Keratinocyte (primary cell): ENCODE data around the gene TREML1. TPM values are rescaled to one million over a fixed set of nuclear protein-coding genes. Genes with fewer than 3 reads are reported as not detected.

Experiments
- DNase-seq: peaks from one replicate; pipeline ENCODE4 v3.0.0-alpha.2; 2011; ENCODE audit warnings: low read depth, missing footprints, low spot score
- FAIRE-seq: peaks from 2 replicates; lab custom pipeline; 2011; peaks lifted over from hg19 to GRCh38; lab: Jason Lieb, UNC
- H2AFZ ChIP-seq: 2 replicates; pipeline ENCODE4 v1.6.0; 2012; ENCODE audit warnings: low read length, control low read depth, inconsistent platforms; ENCODE audit not compliant: control insufficient read depth
- H3K27ac ChIP-seq: 2 replicates; pipeline ENCODE4 v1.5.1; 2011; ENCODE audit warnings: low read length; ENCODE audit not compliant: control insufficient read depth, insufficient read depth
- H3K27me3 ChIP-seq: 3 replicates; pipeline ENCODE4 v1.6.0; 2011; ENCODE audit warnings: low read length; ENCODE audit not compliant: control insufficient read depth, insufficient read depth; ENCODE audit errors: extremely low read depth
- H3K36me3 ChIP-seq, 2 experiments: 2 replicates in 1 of 2; 3 replicates in 1 of 2; pipeline ENCODE4 v1.5.1; 2011; ENCODE audit warnings: low read length in 2 of 2, mild to moderate bottlenecking in 1 of 2; ENCODE audit not compliant: control insufficient read depth in 2 of 2, insufficient read depth in 2 of 2; ENCODE audit errors: extremely low read depth in 1 of 2
- H3K4me1 ChIP-seq: 3 replicates; pipeline ENCODE4 v1.5.1; 2011; ENCODE audit warnings: low read length; ENCODE audit not compliant: control insufficient read depth, insufficient read depth; ENCODE audit errors: extremely low read depth
- H3K4me2 ChIP-seq: 3 replicates; pipeline ENCODE4 v1.6.0; 2011; ENCODE audit warnings: low read depth, low read length; ENCODE audit not compliant: control insufficient read depth, insufficient read depth; ENCODE audit errors: extremely low read depth
- H3K4me3 ChIP-seq, 3 experiments: fragments of 200-600 bp in 1 of 3; sonication (generic) in 1 of 3; 2 replicates in 2 of 3; 3 replicates in 1 of 3; pipeline ENCODE4 v1.5.1; 2011 to 2016; ENCODE audit warnings: low read length in 3 of 3, mild to moderate bottlenecking in 3 of 3, control low read depth in 2 of 3, inconsistent platforms in 1 of 3, low read depth in 1 of 3, mixed read lengths in 1 of 3, mixed run types in 1 of 3, moderate library complexity in 1 of 3; ENCODE audit not compliant: control insufficient read depth in 2 of 3, insufficient read depth in 2 of 3; ENCODE audit errors: extremely low read depth in 1 of 3
- H3K79me2 ChIP-seq: 2 replicates; pipeline ENCODE4 v1.6.0; 2012; ENCODE audit warnings: low read length; ENCODE audit not compliant: control insufficient read depth, insufficient read depth
- H3K9ac ChIP-seq: 3 replicates; pipeline ENCODE4 v1.6.0; 2011; ENCODE audit warnings: low read length; ENCODE audit not compliant: control insufficient read depth, insufficient read depth; ENCODE audit errors: extremely low read depth
- H3K9me1 ChIP-seq: 3 replicates; pipeline ENCODE4 v1.6.0; 2011; ENCODE audit warnings: low read length; ENCODE audit not compliant: control insufficient read depth, insufficient read depth; ENCODE audit errors: extremely low read depth
- H3K9me3 ChIP-seq: 2 replicates; pipeline ENCODE4 v1.5.1; 2012; ENCODE audit warnings: low read depth, low read length; ENCODE audit not compliant: control insufficient read depth
- H4K20me1 ChIP-seq: 3 replicates; pipeline ENCODE4 v1.6.0; 2011; ENCODE audit warnings: low read length; ENCODE audit not compliant: control insufficient read depth, insufficient read depth; ENCODE audit errors: extremely low read depth
- CTCF ChIP-seq, 3 experiments: IDR thresholded peaks in 1 of 3; conservative IDR thresholded peaks in 1 of 3; optimal IDR thresholded peaks in 1 of 3; 2 replicates in 2 of 3; 3 replicates in 1 of 3; pipeline versions ENCODE3 to v1.5.1; 2011; ENCODE audit warnings: low read length in 3 of 3, mild to moderate bottlenecking in 3 of 3, moderate library complexity in 2 of 3, control low read depth in 1 of 3, inconsistent platforms in 1 of 3; ENCODE audit not compliant: insufficient read depth in 2 of 3; ENCODE audit errors: extremely low read depth in 1 of 3
- EZH2 ChIP-seq: IDR thresholded peaks from one replicate; pipeline ENCODE4 v1.6.1; 2012; ENCODE audit warnings: inconsistent platforms, mild to moderate bottlenecking, low read length, moderate library complexity
- dilution Hi-C: fragments of 300-500 bp; cut with MboI; formaldehyde crosslinking; loops from one replicate; pipeline ENCODE4 v1.7.0; 2020; ENCODE audit warnings: low sequenced_read_pairs; ENCODE audit not compliant: extremely low pct_ligation_motif_present
- polyA plus RNA-seq, 5 experiments: library from polyadenylated mRNA; depleted of rRNA in 3 of 5; stranded (reverse) in 3 of 5; stranded (forward) in 1 of 5; unstranded in 1 of 5; fragments of >200 nt; gene quantifications; 1 replicate in 1 of 5; 2 replicates in 3 of 5; 3 replicates in 1 of 5; pipeline versions ENCODE4 v1.2.1 to v1.2.3, GENCODE V29; 2011 to 2012; ENCODE audit warnings: missing spikeins in 2 of 5, low read depth in 1 of 5, low replicate concordance in 1 of 5

The TREML1 gene
- polyA plus RNA-seq, 1 donor (not counting 4 experiments of a cell fraction or from before 2014, with no cell fraction given): 0.26 TPM

GRCh38 chr6:41157323-41157722 lies 3.2 kb upstream of the TREML1 start:
- H3K27me3 ChIP-seq: no peaks in the 10 kb centered on the region
- no peak for TF ChIP-seq CTCF (optimal IDR thresholded peaks at IDR 0.05 in 1 of 3, IDR thresholded peaks at IDR 0.05 in 1 of 3, conservative IDR thresholded peaks at IDR 0.05 in 1 of 3; ENCODE audit: extremely low read depth in 1 of 3, insufficient read depth in 2 of 3, low read length in 3 of 3)
- TF ChIP-seq EZH2: no peak
- no peaks in the 10 kb centered on the region for H3K9me3 ChIP-seq
- H3K9me1 ChIP-seq: no peaks in the 10 kb centered on the region
- no peak overlapping the region for H3K27ac ChIP-seq
- H3K4me3 ChIP-seq: no peak overlapping the region
- FAIRE-seq: no peak
- DNase-seq: no peak
- no peak overlapping the region for H2AFZ ChIP-seq
- H3K4me1 ChIP-seq: peaks cover 24% of the 10 kb centered on the region
- dilution Hi-C loops: no loop called here
- no peaks in the 10 kb centered on the region for H4K20me1 ChIP-seq
- H3K4me2 ChIP-seq: no peak overlapping the region
- no peaks in the 10 kb centered on the region for H3K79me2 ChIP-seq
- no peaks in the 10 kb centered on the region for H3K36me3 ChIP-seq
- H3K9ac ChIP-seq: no peak overlapping the region

GRCh38 chr6:41156771-41157170 lies 2.6 kb upstream of the TREML1 start:
- Histone ChIP-seq H3K4me1 (peaks cover 24% of the 10 kb centered on the region), H3K27me3 (no peaks in the 10 kb centered on the region), H3K79me2 (no peaks in the 10 kb centered on the region), H3K9me3 (no peaks in the 10 kb centered on the region), H4K20me1 (no peaks in the 10 kb centered on the region), H3K27ac (no peak overlapping the region), H3K4me3 (no peak overlapping the region), H3K9me1 (no peaks in the 10 kb centered on the region), H3K36me3 (no peaks in the 10 kb centered on the region), H2AFZ (no peak overlapping the region), H3K9ac (no peak overlapping the region), H3K4me2 (no peak overlapping the region)
- no peak for DNase-seq
- dilution Hi-C loops: no loop called here
- TF ChIP-seq EZH2 (no peak), CTCF (optimal IDR thresholded peaks at IDR 0.05 in 1 of 3, IDR thresholded peaks at IDR 0.05 in 1 of 3, conservative IDR thresholded peaks at IDR 0.05 in 1 of 3; ENCODE audit: extremely low read depth in 1 of 3, insufficient read depth in 2 of 3, low read length in 3 of 3) (no peak)
- no peak for FAIRE-seq
